ENCODE measurements around the gene SDK2. TPM values are rescaled to one million over a fixed set of nuclear protein-coding genes. Genes with fewer than 3 reads are reported as not detected.
A peak's percentile ranks its signal among the peaks of the same experiment; 100 is the strongest.

The SDK2 gene
- total RNA-seq, 1 donor from 2014 or later: 12.3 TPM

GRCh38 chr17:73538445-73538844 lies 105.8 kb downstream of the SDK2 start:
- H3K27me3 Mint-ChIP-seq (ENCODE audit: unreplicated experiment): peaks cover 6% of the 10 kb centered on the region
- H3K9me3 Mint-ChIP-seq (ENCODE audit: unreplicated experiment): peaks cover 5% of the 10 kb centered on the region
- H3K4me3 Mint-ChIP-seq (ENCODE audit: unreplicated experiment): no peak overlapping the region
- no peak for TF ChIP-seq CTCF (IDR thresholded peaks at IDR 0.05; ENCODE audit: partially characterized antibody, unreplicated experiment)
- no peak for DNase-seq
- peaks cover 34% of the 10 kb centered on the region for H3K4me1 Mint-ChIP-seq (ENCODE audit: low read depth, unreplicated experiment)
- H3K36me3 Mint-ChIP-seq (ENCODE audit: unreplicated experiment): peaks cover 4% of the 10 kb centered on the region
- H3K27ac Mint-ChIP-seq (ENCODE audit: unreplicated experiment): no peak overlapping the region

GRCh38 chr17:73536700-73537605 lies 107.3 kb downstream of the SDK2 start:
- peaks cover 39% of the 10 kb centered on the region for H3K4me1 Mint-ChIP-seq (ENCODE audit: low read depth, unreplicated experiment)
- no peak for DNase-seq

DNA sequence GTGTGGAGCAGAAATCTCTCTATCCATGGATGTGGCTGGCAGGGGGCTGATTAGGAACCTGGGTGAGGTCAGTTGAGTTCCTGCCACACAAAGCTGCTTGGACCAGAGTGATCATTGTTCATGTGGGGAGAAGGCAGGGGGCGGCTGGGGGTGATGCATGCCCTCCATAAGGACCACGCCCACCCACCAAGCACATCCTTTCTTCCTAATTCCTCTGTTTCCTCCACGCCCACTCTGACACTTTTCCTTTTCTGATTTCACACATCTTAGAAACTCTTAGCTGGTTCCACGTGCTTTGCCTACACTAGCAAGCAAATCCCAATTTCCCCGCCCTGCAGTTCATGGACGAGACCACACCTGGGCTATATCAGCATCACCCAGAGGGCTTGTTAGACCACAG lies 108.5 kb downstream of the SDK2 start:
- no peak for TF ChIP-seq CTCF (IDR thresholded peaks at IDR 0.05; ENCODE audit: partially characterized antibody, unreplicated experiment)
- H3K27ac Mint-ChIP-seq (ENCODE audit: unreplicated experiment): no peak overlapping the region

More at GRCh38 chr17:73536700-73537605, 107.3 kb downstream of the SDK2 start:
- Mint-ChIP-seq H3K4me3 (ENCODE audit: unreplicated experiment) (peak overlapping the region; percentile 36), H3K9me3 (ENCODE audit: unreplicated experiment) (peaks cover 5% of the 10 kb centered on the region), H3K36me3 (ENCODE audit: unreplicated experiment) (peaks cover 4% of the 10 kb centered on the region), H3K27ac (ENCODE audit: unreplicated experiment) (peak overlapping the region; percentile 3), H3K27me3 (ENCODE audit: unreplicated experiment) (peaks cover 6% of the 10 kb centered on the region)
- no peak for TF ChIP-seq CTCF (IDR thresholded peaks at IDR 0.05; ENCODE audit: partially characterized antibody, unreplicated experiment)

GRCh38 chr17:73534209-73534909 lies 109.9 kb downstream of the SDK2 start:
- TF ChIP-seq CTCF (IDR thresholded peaks at IDR 0.05; ENCODE audit: partially characterized antibody, unreplicated experiment): no peak
- no peak for DNase-seq
- Mint-ChIP-seq H3K9me3 (ENCODE audit: unreplicated experiment) (peaks cover 2% of the 10 kb centered on the region), H3K4me3 (ENCODE audit: unreplicated experiment) (peak overlapping the region; percentile 19), H3K27me3 (ENCODE audit: unreplicated experiment) (peaks cover 6% of the 10 kb centered on the region), H3K4me1 (ENCODE audit: low read depth, unreplicated experiment) (peaks cover 33% of the 10 kb centered on the region), H3K36me3 (ENCODE audit: unreplicated experiment) (peaks cover 4% of the 10 kb centered on the region), H3K27ac (ENCODE audit: unreplicated experiment) (peak overlapping the region; percentile 33)

More for the DNA sequence above, 108.5 kb downstream of the SDK2 start:
- Mint-ChIP-seq H3K9me3 (ENCODE audit: unreplicated experiment) (peaks cover 5% of the 10 kb centered on the region), H3K4me3 (ENCODE audit: unreplicated experiment) (no peak overlapping the region), H3K27me3 (ENCODE audit: unreplicated experiment) (peaks cover 6% of the 10 kb centered on the region), H3K36me3 (ENCODE audit: unreplicated experiment) (peaks cover 4% of the 10 kb centered on the region), H3K4me1 (ENCODE audit: low read depth, unreplicated experiment) (peaks cover 36% of the 10 kb centered on the region)
- no peak for DNase-seq

All from glutamatergic neuron (in vitro differentiated cells).